Small intestine (tissue), 7 donors: Measurements from ENCODE around the gene MISFA. TPM values are rescaled to one million over a fixed set of nuclear protein-coding genes. Genes with fewer than 3 reads are reported as not detected.

Experiments
- DNase-seq, 2 donors: peaks; one replicate each; pipeline versions ENCODE4 v3.0.0 to v3.0.0-alpha.2; 2013
- FAIRE-seq: peaks from 2 replicates; lab custom pipeline; 2012; peaks lifted over from hg19 to GRCh38; lab: Jason Lieb, UNC
- H3K27ac ChIP-seq, 3 donors: one replicate each; pipeline ENCODE4 v1.5.1; 2013; ENCODE audit warnings: low read length in 2 of 3, mild to moderate bottlenecking in 2 of 3, control low read depth in 1 of 3, inconsistent platforms in 1 of 3, low read depth in 1 of 3, moderate library complexity in 1 of 3
- H3K27me3 ChIP-seq, 3 donors: one replicate each; pipeline ENCODE4 v1.6.1; 2013; ENCODE audit warnings: low read length in 3 of 3, inconsistent platforms in 1 of 3; ENCODE audit not compliant: control insufficient read depth in 3 of 3, insufficient read depth in 3 of 3
- H3K36me3 ChIP-seq, 3 donors: one replicate each; pipeline ENCODE4 v1.6.1; 2013; ENCODE audit warnings: low read length in 3 of 3, inconsistent platforms in 1 of 3, low read depth in 1 of 3, mild to moderate bottlenecking in 1 of 3, moderate library complexity in 1 of 3; ENCODE audit not compliant: control insufficient read depth in 3 of 3, insufficient read depth in 2 of 3
- H3K4me1 ChIP-seq, 3 donors: one replicate each; pipeline ENCODE4 v1.6.1; 2013; ENCODE audit warnings: low read length in 2 of 3, inconsistent platforms in 1 of 3, low read depth in 1 of 3, mild to moderate bottlenecking in 1 of 3, moderate library complexity in 1 of 3; ENCODE audit not compliant: control insufficient read depth in 3 of 3, insufficient read depth in 2 of 3
- H3K4me3 ChIP-seq, 3 donors: one replicate each; pipeline ENCODE4 v1.5.1; 2013; ENCODE audit warnings: low read length in 3 of 3, control low read depth in 1 of 3, inconsistent platforms in 1 of 3, low read depth in 1 of 3, mild to moderate bottlenecking in 1 of 3, moderate library complexity in 1 of 3
- H3K9me3 ChIP-seq, 2 donors: one replicate each; pipeline ENCODE4 v1.6.1; 2013; ENCODE audit warnings: low read depth in 1 of 2, low read length in 1 of 2; ENCODE audit not compliant: control insufficient read depth in 2 of 2, insufficient read depth in 1 of 2
- whole genome bisulfite sequencing, 3 donors: extraction: QIAGEN DNeasy Blood & Tissue Kit; methylation state at CpG; one replicate each; pipeline ENCODE4 v1.1.7; 2013; 5-methylcytosine and 5-hydroxymethylcytosine counted together
- polyA plus RNA-seq, 4 donors: library from polyadenylated mRNA; stranded (reverse) in 3 of 4; unstranded in 1 of 4; fragments of 200-250 nt in 3 of 4; fragments of 120-200 nt in 1 of 4; gene quantifications; one replicate each; pipeline versions ENCODE4 v1.2.1 to v1.2.3, GENCODE V29; 2013
- donor health status: healthy with polysubstance abuse.
- donor health status: control.
- donor health status: control.
- donor health status: Bipolar disorder and iron deficiency.
- donor health status: healthy.

MISFA gene
- polyA plus RNA-seq, 4 donors, result 0.60 to 4.9 (median 3.5) TPM; not detected in 1

- Histone ChIP-seq H3K27me3 (no peaks in the 10 kb centered on the region), H3K4me3 (no peak overlapping the region), H3K36me3 (peaks cover 25 to 31% (median 26%) of the 10 kb centered on the region in 3 donors), H3K9me3 (no peaks in the 10 kb centered on the region), H3K4me1 (no peaks in the 10 kb centered on the region), H3K27ac (no peak overlapping the region)
- DNase-seq (no peak), FAIRE-seq (no peak)
- WGBS, 3 donors, result 92 to 98% (median 95%) methylated on average over 2 of the region's 2 CpGs
Measured at GRCh38 chr11:18611196-18611595, 11.6 kb downstream of the MISFA start.

- no peaks in the 10 kb centered on the region for H3K27me3 ChIP-seq
- no peaks in the 10 kb centered on the region for H3K9me3 ChIP-seq
- FAIRE-seq (no peak), DNase-seq (no peak)
- H3K27ac ChIP-seq, result no peak overlapping the region
- H3K4me3 ChIP-seq, result no peak overlapping the region
- peaks cover 22 to 28% (median 24%) of the 10 kb centered on the region in 3 donors for H3K36me3 ChIP-seq
- 85 to 93% (median 86%) methylated on average over 4 of the region's 4 CpGs for WGBS, 3 donors
- H3K4me1 ChIP-seq, result no peaks in the 10 kb centered on the region
Measured at GRCh38 chr11:18612394-18612793, 12.8 kb downstream of the MISFA start.

- no peaks in the 10 kb centered on the region for H3K27me3 ChIP-seq
Measured at GRCh38 chr11:18614667-18615066, 15.1 kb downstream of the MISFA start.

GRCh38 chr11:18615628-18616392, 16.2 kb downstream of the MISFA start:
- no peaks in the 10 kb centered on the region for H3K27me3 ChIP-seq
- peaks cover 0 to 5% (median 0%) of the 10 kb centered on the region in 3 donors for H3K4me1 ChIP-seq
- peaks cover 16 to 24% (median 23%) of the 10 kb centered on the region in 3 donors for H3K36me3 ChIP-seq
- DNase-seq (no peak), FAIRE-seq (no peak)
- 84 to 92% (median 88%) methylated on average over 11 of the region's 11 CpGs for WGBS, 3 donors
- H3K9me3 ChIP-seq, result no peaks in the 10 kb centered on the region
- no peak overlapping the region for H3K4me3 ChIP-seq
- H3K27ac ChIP-seq, result peak overlapping the region in 1 of 3 donors; percentile 34

More at GRCh38 chr11:18614667-18615066, 15.1 kb downstream of the MISFA start:
- no peak overlapping the region for H3K27ac ChIP-seq
- DNase-seq, result no peak
- peaks cover 0 to 5% (median 0%) of the 10 kb centered on the region in 3 donors for H3K4me1 ChIP-seq
- no peak overlapping the region for H3K4me3 ChIP-seq
- peaks cover 16 to 28% (median 24%) of the 10 kb centered on the region in 3 donors for H3K36me3 ChIP-seq
- 95 to 96% (median 95%) methylated on average over 10 of the region's 10 CpGs for WGBS, 3 donors
- no peak for FAIRE-seq
- no peaks in the 10 kb centered on the region for H3K9me3 ChIP-seq

- 59 to 74% (median 67%) methylated on average over 10 of the region's 10 CpGs for WGBS, 3 donors
- no peak overlapping the region for H3K27ac ChIP-seq
- no peaks in the 10 kb centered on the region for H3K27me3 ChIP-seq
- FAIRE-seq, result no peak
- peaks cover 0 to 5% (median 0%) of the 10 kb centered on the region in 3 donors for H3K4me1 ChIP-seq
- peaks cover 11 to 20% (median 18%) of the 10 kb centered on the region in 3 donors for H3K36me3 ChIP-seq
- no peak overlapping the region for H3K4me3 ChIP-seq
- no peaks in the 10 kb centered on the region for H3K9me3 ChIP-seq
- DNase-seq, result peak in 1 of 2 donors; percentile 46
Measured at GRCh38 chr11:18617688-18618341, 18.2 kb downstream of the MISFA start.

- Histone ChIP-seq H3K9me3 (no peaks in the 10 kb centered on the region), H3K27me3 (no peaks in the 10 kb centered on the region), H3K27ac (peak overlapping the region in 1 of 3 donors; percentile 41), H3K36me3 (peaks cover 11 to 19% (median 16%) of the 10 kb centered on the region in 3 donors), H3K4me3 (no peak overlapping the region), H3K4me1 (peaks cover 0 to 5% (median 0%) of the 10 kb centered on the region in 3 donors)
- WGBS, 3 donors, result 32 to 46% (median 44%) methylated on average over 5 of the region's 5 CpGs
- DNase-seq (no peak), FAIRE-seq (no peak)
Measured at GRCh38 chr11:18618342-18619025, 18.9 kb downstream of the MISFA start.

- DNase-seq, result no peak
- Histone ChIP-seq H3K4me1 (peaks cover 0 to 2% (median 0%) of the 10 kb centered on the region in 3 donors), H3K9me3 (no peaks in the 10 kb centered on the region), H3K4me3 (no peak overlapping the region), H3K27ac (no peak overlapping the region), H3K36me3 (no peaks in the 10 kb centered on the region), H3K27me3 (no peaks in the 10 kb centered on the region)
- no peak for FAIRE-seq
- WGBS, 3 donors, result 97 to 99% (median 98%) methylated on average over 2 of the region's 2 CpGs
Measured at GRCh38 chr11:18623707-18624106, 24.1 kb downstream of the MISFA start.

GRCh38 chr11:18624161-18624560, 24.6 kb downstream of the MISFA start:
- no peak for DNase-seq
- Histone ChIP-seq H3K9me3 (no peaks in the 10 kb centered on the region), H3K4me1 (peaks cover 0 to under 1% (median 0%) of the 10 kb centered on the region in 3 donors), H3K27me3 (no peaks in the 10 kb centered on the region), H3K4me3 (no peak overlapping the region), H3K36me3 (no peaks in the 10 kb centered on the region), H3K27ac (no peak overlapping the region)
- no peak for FAIRE-seq
- WGBS, 3 donors, result 78 to 100% (median 93%) methylated on average over 1 of the region's 1 CpG
